Measurements from ENCODE around the gene PIM1. TPM values are rescaled to one million over a fixed set of nuclear protein-coding genes. Genes with fewer than 3 reads are reported as not detected.
"Not testable (repeated sequence)": the region's sequence is repeated elsewhere in the genome, so short reads cannot be mapped to it uniquely, and the experiment has no call there.

PIM1 gene
- total RNA-seq, 2 donors from 2014 or later, result 7.3 to 10.6 TPM

DNA sequence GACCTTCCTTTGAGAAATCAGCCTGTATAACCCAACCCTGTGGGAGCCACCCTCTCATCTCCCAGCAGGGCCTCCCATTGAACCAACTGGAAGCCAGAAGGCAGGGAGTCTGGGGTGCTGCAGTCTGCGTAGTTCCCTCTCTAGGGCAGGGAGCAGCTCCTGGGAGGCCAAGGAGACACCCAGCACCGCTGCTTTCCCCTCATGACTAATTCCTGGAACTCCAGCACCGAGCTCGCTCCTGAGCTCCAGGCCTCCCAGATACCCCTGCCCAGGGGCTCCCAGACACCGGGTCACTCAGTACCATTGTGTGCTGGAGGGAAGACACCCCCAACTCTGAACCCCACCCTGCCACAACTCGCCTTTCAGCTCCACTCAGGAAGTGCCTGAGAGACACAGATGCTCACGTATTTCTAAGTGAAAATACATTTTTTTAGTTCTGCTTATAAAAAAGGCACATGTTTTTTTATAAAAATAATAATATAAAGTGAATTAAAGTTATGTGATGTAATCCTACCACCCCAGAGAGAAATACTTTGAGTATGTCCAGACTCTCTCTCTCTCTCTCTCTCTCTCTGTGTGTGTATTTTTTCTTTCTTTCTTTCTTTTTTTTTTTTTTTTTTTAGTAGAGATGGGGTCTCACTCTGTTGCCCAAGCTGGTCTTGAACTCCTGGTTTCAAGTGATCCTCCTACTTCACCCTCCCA lies 17.5 kb downstream of the PIM1 start:
- DNase-seq (no peak), ATAC-seq (no peak)
- TF ChIP-seq, protein P1, sequence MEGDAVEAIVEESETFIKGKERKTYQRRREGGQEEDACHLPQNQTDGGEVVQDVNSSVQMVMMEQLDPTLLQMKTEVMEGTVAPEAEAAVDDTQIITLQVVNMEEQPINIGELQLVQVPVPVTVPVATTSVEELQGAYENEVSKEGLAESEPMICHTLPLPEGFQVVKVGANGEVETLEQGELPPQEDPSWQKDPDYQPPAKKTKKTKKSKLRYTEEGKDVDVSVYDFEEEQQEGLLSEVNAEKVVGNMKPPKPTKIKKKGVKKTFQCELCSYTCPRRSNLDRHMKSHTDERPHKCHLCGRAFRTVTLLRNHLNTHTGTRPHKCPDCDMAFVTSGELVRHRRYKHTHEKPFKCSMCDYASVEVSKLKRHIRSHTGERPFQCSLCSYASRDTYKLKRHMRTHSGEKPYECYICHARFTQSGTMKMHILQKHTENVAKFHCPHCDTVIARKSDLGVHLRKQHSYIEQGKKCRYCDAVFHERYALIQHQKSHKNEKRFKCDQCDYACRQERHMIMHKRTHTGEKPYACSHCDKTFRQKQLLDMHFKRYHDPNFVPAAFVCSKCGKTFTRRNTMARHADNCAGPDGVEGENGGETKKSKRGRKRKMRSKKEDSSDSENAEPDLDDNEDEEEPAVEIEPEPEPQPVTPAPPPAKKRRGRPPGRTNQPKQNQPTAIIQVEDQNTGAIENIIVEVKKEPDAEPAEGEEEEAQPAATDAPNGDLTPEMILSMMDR (IDR thresholded peaks at IDR 0.05), result no peak
- no peak for TF ChIP-seq POLR2A (IDR thresholded peaks at IDR 0.05)
- no peaks in the 10 kb centered on the region for H3K36me3 ChIP-seq (replicated peaks in 1 of 2; ENCODE audit: insufficient read depth in 1 of 2, low read depth in 2 of 2)
- WGBS, 2 donors, result 63 to 84% methylated on average over 5 to 7 of the region's 7 CpGs
- no peaks in the 10 kb centered on the region for H3K9me3 ChIP-seq
- H3K4me3 ChIP-seq, result no peak overlapping the region
- intact Hi-C loops (cut with DNase I), result no loop called here
- H3K4me1 ChIP-seq, result peaks cover 4% of the 10 kb centered on the region
- no peaks in the 10 kb centered on the region for H3K27me3 ChIP-seq
- H3K27ac ChIP-seq, result peak overlapping the region in 1 of 4 donors; percentile 25

DNA sequence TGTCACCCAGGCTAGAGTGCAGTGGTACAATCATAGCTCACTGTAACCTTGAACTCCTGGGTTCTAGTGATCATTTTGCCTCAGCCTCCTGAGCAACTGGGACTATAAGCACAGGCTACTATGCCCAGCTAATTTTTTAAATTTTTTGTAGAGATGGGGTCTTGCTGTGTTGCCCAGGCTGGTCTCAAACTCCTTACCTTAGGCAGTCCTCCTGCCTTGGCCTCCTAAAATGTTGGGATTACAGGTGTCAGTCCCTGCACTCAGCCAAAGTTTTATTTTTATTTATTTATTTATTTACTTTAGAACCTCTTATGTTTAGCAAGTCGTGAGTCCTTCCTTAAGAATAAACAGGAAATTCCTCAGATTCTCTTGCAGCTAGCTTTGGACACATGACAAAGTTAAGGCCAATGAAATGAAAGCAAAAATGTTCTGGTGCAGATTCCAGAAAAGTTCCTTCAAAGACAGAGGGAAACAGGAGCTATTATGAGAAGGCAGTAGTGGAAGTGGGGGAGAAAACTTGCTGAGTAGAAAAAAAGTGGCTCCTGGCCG lies 19.1 kb downstream of the PIM1 start:
- no peak for TF ChIP-seq POLR2A (IDR thresholded peaks at IDR 0.05)
- no peak for ATAC-seq
- no peak overlapping the region for H3K4me3 ChIP-seq
- no peak for DNase-seq
- 68 to 80% methylated on average over 2 of the region's 2 CpGs for WGBS, 2 donors
- H3K27ac ChIP-seq, result no peak overlapping the region
- H3K27me3 ChIP-seq, result no peaks in the 10 kb centered on the region
- H3K36me3 ChIP-seq (replicated peaks in 1 of 2; ENCODE audit: insufficient read depth in 1 of 2, low read depth in 2 of 2), result no peaks in the 10 kb centered on the region
- intact Hi-C loops (cut with DNase I), result no loop called here
- no peaks in the 10 kb centered on the region for H3K4me1 ChIP-seq
- no peaks in the 10 kb centered on the region for H3K9me3 ChIP-seq

DNA sequence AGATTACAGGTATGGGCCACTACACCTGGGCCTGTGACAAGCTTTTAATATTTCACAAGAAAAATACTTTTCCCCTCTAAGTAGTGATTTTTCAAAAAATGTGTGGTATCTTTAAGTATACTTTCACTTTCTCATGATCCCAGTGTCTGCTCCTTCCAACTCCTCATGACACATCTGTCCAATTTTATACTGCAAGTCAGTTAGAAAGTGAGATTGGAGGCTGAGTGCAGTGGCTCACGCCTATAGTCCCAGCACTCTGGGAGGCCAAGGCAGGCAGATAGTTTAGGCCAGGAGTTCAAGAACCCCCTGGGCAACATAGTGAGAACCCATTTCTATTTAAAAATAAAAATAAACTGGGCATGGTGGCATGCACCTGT lies 20.2 kb downstream of the PIM1 start:
- H3K36me3 ChIP-seq (replicated peaks in 1 of 2; ENCODE audit: insufficient read depth in 1 of 2, low read depth in 2 of 2), result no peaks in the 10 kb centered on the region
- no peak overlapping the region for H3K4me3 ChIP-seq
- no peak for TF ChIP-seq POLR2A (IDR thresholded peaks at IDR 0.05)
- TF ChIP-seq, protein P1 (IDR thresholded peaks at IDR 0.05), result no peak
- H3K27me3 ChIP-seq, result no peaks in the 10 kb centered on the region
- H3K27ac ChIP-seq, result peak overlapping the region in 1 of 4 donors; percentile 18
- ATAC-seq (no peak), DNase-seq (no peak)
- no peaks in the 10 kb centered on the region for H3K9me3 ChIP-seq
- 71 to 100% methylated on average over 1 of the region's 1 CpG for WGBS, 2 donors
- H3K4me1 ChIP-seq, result no peaks in the 10 kb centered on the region
- intact Hi-C loops (cut with DNase I), result no loop called here

DNA sequence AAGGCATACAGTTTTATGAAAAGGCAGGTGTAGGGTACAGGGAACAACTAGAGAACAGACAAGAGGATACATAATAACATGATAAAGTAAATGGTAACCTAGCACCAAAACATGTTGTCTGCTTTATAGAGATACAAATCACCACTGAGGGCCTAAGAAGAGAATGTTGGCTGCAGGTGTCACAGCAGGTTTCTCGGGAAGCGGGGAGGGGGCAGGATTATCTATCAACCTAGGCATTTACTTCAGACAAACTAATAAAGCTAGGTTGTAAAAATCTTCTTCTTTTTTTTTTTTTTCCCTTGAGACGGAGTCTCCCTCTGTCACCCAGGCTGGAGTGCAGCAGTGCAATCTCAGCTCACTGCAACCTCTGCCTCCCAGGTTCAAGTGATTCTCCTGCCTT lies 22.7 kb downstream of the PIM1 start:
- Histone ChIP-seq H3K4me1 (no peaks in the 10 kb centered on the region), H3K9me3 (no peaks in the 10 kb centered on the region), H3K36me3 (replicated peaks in 1 of 2; ENCODE audit: insufficient read depth in 1 of 2, low read depth in 2 of 2) (no peaks in the 10 kb centered on the region), H3K27ac (no peak overlapping the region), H3K27me3 (no peaks in the 10 kb centered on the region), H3K4me3 (no peak overlapping the region)
- DNase-seq (no peak), ATAC-seq (no peak)
- intact Hi-C loops (cut with DNase I), result no loop called here
- TF ChIP-seq POLR2A (IDR thresholded peaks at IDR 0.05), result no peak
- TF ChIP-seq, protein P1 (IDR thresholded peaks at IDR 0.05), result no peak
- WGBS, 2 donors, result 84 to 87% methylated on average over 3 of the region's 3 CpGs

DNA sequence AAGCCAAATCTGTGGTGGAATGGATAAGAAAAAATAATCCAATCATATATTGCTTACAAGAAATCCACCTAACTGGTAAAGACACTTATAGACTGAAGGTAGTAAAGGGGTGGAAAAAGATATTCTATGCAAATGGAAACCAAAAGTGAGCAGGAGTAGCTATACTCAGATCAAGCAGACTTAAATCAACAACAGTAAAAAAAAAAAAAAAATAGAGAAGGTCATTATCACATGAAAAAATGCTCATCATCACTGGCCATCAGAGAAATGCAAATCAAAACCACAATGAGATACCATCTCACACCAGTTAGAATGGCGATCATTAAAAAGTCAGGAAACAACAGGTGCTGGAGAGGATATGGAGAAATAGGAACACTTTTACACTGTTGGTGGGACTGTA lies 24.9 kb downstream of the PIM1 start:
- intact Hi-C loops (cut with DNase I), result not testable (repeated sequence)

DNA sequence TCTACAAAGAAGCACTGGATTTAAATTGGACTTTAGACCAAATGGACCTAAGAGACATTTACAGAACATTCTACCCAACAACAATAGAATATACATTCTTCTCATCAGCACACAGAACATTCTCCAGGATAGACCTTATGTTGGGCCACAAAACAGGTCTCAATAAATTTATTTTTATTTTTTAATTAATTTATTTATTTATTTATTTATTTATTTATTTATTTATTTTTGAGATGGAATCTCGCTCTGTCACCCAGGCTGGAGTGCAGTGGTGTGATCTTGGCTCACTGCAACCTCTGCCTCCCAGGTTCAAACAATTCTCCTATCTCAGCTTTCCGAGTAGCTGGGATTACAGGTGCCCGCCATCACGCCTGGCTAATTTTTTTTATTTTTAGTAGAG lies 26.5 kb downstream of the PIM1 start:
- H3K27ac ChIP-seq; intact Hi-C loops (cut with DNase I); ATAC-seq; H3K4me1 ChIP-seq; H3K4me3 ChIP-seq; H3K27me3 ChIP-seq; DNase-seq; H3K36me3 ChIP-seq (replicated peaks in 1 of 2; ENCODE audit: insufficient read depth in 1 of 2, low read depth in 2 of 2); H3K9me3 ChIP-seq: not testable (repeated sequence)
- WGBS, 2 donors, result 70 to 75% methylated on average over 4 of the region's 4 CpGs

More for the DNA sequence above, 24.9 kb downstream of the PIM1 start:
- ATAC-seq; H3K36me3 ChIP-seq (replicated peaks in 1 of 2; ENCODE audit: insufficient read depth in 1 of 2, low read depth in 2 of 2); H3K4me3 ChIP-seq; H3K4me1 ChIP-seq; H3K27me3 ChIP-seq; DNase-seq; H3K9me3 ChIP-seq; H3K27ac ChIP-seq: not testable (repeated sequence)
- WGBS, 2 donors, result 89 to 90% methylated on average over 1 of the region's 1 CpG

All from body of pancreas (tissue), 4 donors.